Mammary epithelial cell (primary cell): ENCODE data around the gene DNPEP.

ENCODE experiments used
- EZH2 ChIP-seq: IDR thresholded peaks from 2 replicates; pipeline ENCODE4 v1.6.1; 2012; ENCODE audit warnings: low read length, inconsistent platforms, borderline replicate concordance
- TF ChIP-seq, protein P1 (sequence below), 2 donors: IDR thresholded peaks in 1 of 2; conservative IDR thresholded peaks in 1 of 2; 2 replicates each; pipeline ENCODE4 v1.5.1; 2011 to 2012; ENCODE audit warnings: inconsistent platforms in 2 of 2, low read length in 2 of 2, mild to moderate bottlenecking in 2 of 2, control low read depth in 1 of 2, low read depth in 1 of 2; ENCODE audit not compliant: insufficient read depth in 1 of 2; ENCODE audit errors: extremely low read depth in 1 of 2

DNA sequence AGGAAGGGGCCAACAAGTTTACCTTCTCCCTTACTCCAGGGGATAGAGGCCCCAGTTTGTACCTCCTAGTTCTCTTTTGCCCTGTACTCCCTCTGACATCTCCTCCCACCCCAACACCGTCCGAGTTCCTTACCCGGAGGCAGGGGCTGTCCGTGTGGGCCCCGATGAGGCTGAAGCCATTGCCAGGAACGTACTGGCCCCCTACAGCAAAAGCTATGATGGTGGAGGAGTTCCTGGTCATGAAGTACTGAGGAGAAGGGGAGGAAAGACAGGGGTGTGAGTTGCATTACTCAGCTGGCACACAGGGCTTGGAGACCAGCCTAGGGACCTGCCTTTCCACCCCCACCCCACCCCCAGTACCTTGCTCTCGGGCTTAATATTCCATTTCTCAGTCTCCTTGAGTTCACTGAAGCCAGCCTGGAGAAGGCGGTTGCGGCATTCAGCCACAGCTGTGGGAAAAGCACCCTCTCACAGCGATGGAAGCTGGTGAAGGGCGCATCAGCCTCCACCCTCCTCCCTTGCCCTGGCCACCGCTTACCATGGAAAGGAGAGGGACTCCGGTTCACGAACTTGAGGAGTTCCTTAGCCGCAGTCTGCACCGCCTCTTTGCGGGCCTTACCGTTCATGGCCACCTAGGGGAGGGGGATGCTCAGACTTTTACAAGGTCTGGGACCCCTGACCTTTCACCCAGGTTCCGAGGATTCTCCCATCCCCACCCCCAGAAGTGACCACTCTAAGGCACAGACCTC is 1.0 kb downstream of the DNPEP start:
- TF ChIP-seq, protein P1, sequence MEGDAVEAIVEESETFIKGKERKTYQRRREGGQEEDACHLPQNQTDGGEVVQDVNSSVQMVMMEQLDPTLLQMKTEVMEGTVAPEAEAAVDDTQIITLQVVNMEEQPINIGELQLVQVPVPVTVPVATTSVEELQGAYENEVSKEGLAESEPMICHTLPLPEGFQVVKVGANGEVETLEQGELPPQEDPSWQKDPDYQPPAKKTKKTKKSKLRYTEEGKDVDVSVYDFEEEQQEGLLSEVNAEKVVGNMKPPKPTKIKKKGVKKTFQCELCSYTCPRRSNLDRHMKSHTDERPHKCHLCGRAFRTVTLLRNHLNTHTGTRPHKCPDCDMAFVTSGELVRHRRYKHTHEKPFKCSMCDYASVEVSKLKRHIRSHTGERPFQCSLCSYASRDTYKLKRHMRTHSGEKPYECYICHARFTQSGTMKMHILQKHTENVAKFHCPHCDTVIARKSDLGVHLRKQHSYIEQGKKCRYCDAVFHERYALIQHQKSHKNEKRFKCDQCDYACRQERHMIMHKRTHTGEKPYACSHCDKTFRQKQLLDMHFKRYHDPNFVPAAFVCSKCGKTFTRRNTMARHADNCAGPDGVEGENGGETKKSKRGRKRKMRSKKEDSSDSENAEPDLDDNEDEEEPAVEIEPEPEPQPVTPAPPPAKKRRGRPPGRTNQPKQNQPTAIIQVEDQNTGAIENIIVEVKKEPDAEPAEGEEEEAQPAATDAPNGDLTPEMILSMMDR (conservative IDR thresholded peaks at IDR 0.05 in 1 of 2, IDR thresholded peaks at IDR 0.05 in 1 of 2; ENCODE audit: extremely low read depth in 1 of 2, insufficient read depth in 1 of 2, low read depth in 1 of 2, low read length in 2 of 2) = no peak
- TF ChIP-seq EZH2 = no peak
